K562 (cell line): ENCODE results near the gene RBM45. TPM values are rescaled to one million over a fixed set of nuclear protein-coding genes. Genes with fewer than 3 reads are reported as not detected.

Experiments used
- ADNP ChIP-seq: fragments of 200-800 bp; sonication (Bioruptor generic); IDR thresholded peaks from 2 replicates; pipeline ENCODE4 v1.6.1; 2016; ENCODE audit warnings: missing genetic modification characterization, missing compliant biosample characterization
- CEBPG ChIP-seq, 3 experiments: fragments of 200-800 bp in 1 of 3; sonication (Bioruptor generic) in 1 of 3; sonication (generic) in 1 of 3; formaldehyde crosslinking in 1 of 3; IDR thresholded peaks in 2 of 3; conservative IDR thresholded peaks in 1 of 3; 2 replicates each; pipeline versions ENCODE4 v1.6.1 to v1.8.0; 2016 to 2022; ENCODE audit warnings: missing compliant biosample characterization in 2 of 3, missing genetic modification characterization in 2 of 3, mild to moderate bottlenecking in 1 of 3, missing genetic modification reagents in 1 of 3
- E2F4 ChIP-seq: sonication (generic); formaldehyde crosslinking; IDR thresholded peaks from 2 replicates; pipeline ENCODE4 v1.8.0; 2022; ENCODE audit warnings: mild to moderate bottlenecking, low read depth, missing genetic modification reagents
- FOXM1 ChIP-seq, 2 experiments: fragments of 450-650 bp in 1 of 2; sonication (generic) in 1 of 2; formaldehyde crosslinking in 1 of 2; IDR thresholded peaks; 2 replicates each; pipeline versions ENCODE4 v1.6.1 to v1.9.0; 2017 to 2022; ENCODE audit warnings: low read depth in 2 of 2, mild to moderate bottlenecking in 2 of 2, missing genetic modification reagents in 1 of 2, moderate library complexity in 1 of 2
- GABPA ChIP-seq: fragments of 200-800 bp; sonication (Bioruptor generic); conservative IDR thresholded peaks from 2 replicates; pipeline ENCODE4 v1.6.1; 2016; ENCODE audit warnings: low read depth, missing genetic modification characterization, missing compliant biosample characterization
- HSF4 ChIP-seq: fragments of 250-450 bp; sonication (Bioruptor Pico); IDR thresholded peaks from 2 replicates; pipeline ENCODE4 v2.1.2; 2022; ENCODE audit warnings: mild to moderate bottlenecking, moderate library complexity, borderline replicate concordance
- JUN ChIP-seq, 2 experiments: sonication (generic) in 1 of 2; formaldehyde crosslinking in 1 of 2; IDR thresholded peaks; 2 replicates each; pipeline versions ENCODE4 v1.6.1 to v1.8.0; 2012 to 2022; ENCODE audit warnings: borderline replicate concordance in 2 of 2, mild to moderate bottlenecking in 2 of 2, improper control_type of control experiment in 1 of 2, low read depth in 1 of 2, low read length in 1 of 2, missing genetic modification reagents in 1 of 2
- MXI1 ChIP-seq: IDR thresholded peaks from 2 replicates; pipeline ENCODE4 v1.6.1; 2011; ENCODE audit warnings: low read depth, mild to moderate bottlenecking, improper control_type of control experiment, low read length
- NFE2L1 ChIP-seq: fragments of 450-650 bp; IDR thresholded peaks from 2 replicates; pipeline ENCODE4 v1.6.1; 2016; ENCODE audit warnings: missing genetic modification characterization, low read depth, mild to moderate bottlenecking, missing compliant biosample characterization, moderate library complexity, borderline replicate concordance
- NFXL1 ChIP-seq: fragments of 450-650 bp; formaldehyde crosslinking; IDR thresholded peaks from 2 replicates; pipeline ENCODE4 v1.4.0; 2021; ENCODE audit warnings: mild to moderate bottlenecking
- NONO ChIP-seq, 2 experiments: fragments of 200-400 bp in 1 of 2; fragments of 450-650 bp in 1 of 2; formaldehyde crosslinking in 1 of 2; IDR thresholded peaks; 2 replicates each; pipeline ENCODE4 v1.6.1; 2017; ENCODE audit warnings: low read depth in 2 of 2, mild to moderate bottlenecking in 2 of 2, moderate library complexity in 2 of 2, low read length in 1 of 2
- NRF1 ChIP-seq, 2 experiments: fragments of 450-650 bp; IDR thresholded peaks in 1 of 2; conservative IDR thresholded peaks in 1 of 2; 2 replicates each; pipeline ENCODE4 v1.6.1; 2014; ENCODE audit warnings: mild to moderate bottlenecking in 2 of 2
- RBM39 ChIP-seq: fragments of 200-400 bp; formaldehyde crosslinking; optimal IDR thresholded peaks from 2 replicates; pipeline ENCODE3; 2018; ENCODE audit warnings: low read depth, low read length
- SMARCC2 ChIP-seq: fragments of 450-650 bp; IDR thresholded peaks from 2 replicates; pipeline ENCODE4 v1.6.1; 2017; ENCODE audit warnings: antibody characterized with exemption, moderate library complexity, mild to moderate bottlenecking, low read depth
- SRSF1 ChIP-seq: fragments of 200-400 bp; formaldehyde crosslinking; IDR thresholded peaks from 2 replicates; pipeline ENCODE4 v1.6.1; 2017; ENCODE audit warnings: mild to moderate bottlenecking, low read depth, low read length, moderate library complexity
- ZBTB2 ChIP-seq: fragments of 450-650 bp; IDR thresholded peaks from 2 replicates; pipeline ENCODE4 v1.6.1; 2016; ENCODE audit warnings: antibody characterized with exemption
- ZNF253 ChIP-seq: fragments of 250-450 bp; sonication (Bioruptor Pico); conservative IDR thresholded peaks from 2 replicates; pipeline ENCODE4 v1.6.1; 2021; ENCODE audit warnings: mild to moderate bottlenecking
- ZNF511 ChIP-seq: sonication (generic); formaldehyde crosslinking; IDR thresholded peaks from 2 replicates; pipeline ENCODE4 v1.8.0; 2022; ENCODE audit warnings: mild to moderate bottlenecking, missing genetic modification reagents
- ZNF655 ChIP-seq: fragments of 250-450 bp; sonication (Bioruptor Pico); IDR thresholded peaks from 2 replicates; pipeline ENCODE4 v1.5.0; 2021
- ZNF707 ChIP-seq: fragments of 250-450 bp; sonication (Bioruptor Pico); conservative IDR thresholded peaks from 2 replicates; pipeline ENCODE4 v1.8.0; 2022; ENCODE audit warnings: inconsistent platforms, mild to moderate bottlenecking, moderate library complexity
- ZNF764 ChIP-seq: fragments of 250-450 bp; sonication (Bioruptor Pico); IDR thresholded peaks from 2 replicates; pipeline ENCODE4 v1.4.0; 2020; ENCODE audit warnings: low read depth, mild to moderate bottlenecking, moderate library complexity
- polyA plus RNA-seq, 8 experiments: library from polyadenylated mRNA; depleted of rRNA in 4 of 8; stranded (reverse) in 5 of 8; unstranded in 3 of 8; fragments of >200 nt; fragmentation: Nextera tagmentation in 2 of 8; fragmentation: Illumina TruSeq in 1 of 8; extraction: Ambion mirVana in 2 of 8; extraction: Trizol in 1 of 8; gene quantifications; 2 replicates each; pipeline versions ENCODE4 v1.2.1 to v1.2.3, GENCODE V29; 2011 to 2014; ENCODE audit warnings: inconsistent platforms in 1 of 8, missing spikeins in 1 of 8
- total RNA-seq, 7 experiments: library from RNA; depleted of rRNA in 6 of 7; stranded (reverse); fragments of >200 nt in 6 of 7; fragmentation: Illumina TruSeq in 2 of 7; extraction: Trizol in 2 of 7; gene quantifications; 2 replicates each; pipeline versions ENCODE4 v1.2.1 to v1.2.3, GENCODE V29; 2011 to 2021; ENCODE audit warnings: low replicate concordance in 1 of 7

The RBM45 gene
- total and polyA plus RNA-seq, 9 of the 15 experiments (the other 6 are each of a cell fraction or from before 2014, with no cell fraction given) = 6.7 to 22.0 (median 15.0) TPM

GRCh38 chr2:178112202-178113152 is at the start of gene RBM45 (continued):
- TF ChIP-seq NONO (IDR thresholded peaks at IDR 0.05; ENCODE audit: low read depth in 2 of 2, low read length in 1 of 2) (no peak), MXI1 (no peak), ZNF764 (no peak), ZNF655 (CRISPR knock-in tag) (no peak), JUN (IDR thresholded peaks at IDR 0.05; ENCODE audit: borderline replicate concordance, low read depth, low read length) (peak; percentile 32; the same call in 1 of the 2 replicates), JUN (CRISPR knock-in tag; IDR thresholded peaks at IDR 0.05; ENCODE audit: borderline replicate concordance) (no peak), ADNP (tag) (no peak), NRF1 (conservative IDR thresholded peaks at IDR 0.05 in 1 of 2, IDR thresholded peaks at IDR 0.05 in 1 of 2) (peak; percentile 80 to 84), NFXL1 (CRISPR knock-in tag) (no peak), GABPA (tag) (peak; percentile 95), CEBPG (CRISPR knock-in tag; IDR thresholded peaks at IDR 0.05) (peak; percentile 93), CEBPG (tag; conservative IDR thresholded peaks at IDR 0.05 in 1 of 2, IDR thresholded peaks at IDR 0.05 in 1 of 2) (peak; percentile 98), NFE2L1 (tag) (no peak), ZNF707 (no peak), SRSF1 (no peak), ZBTB2 (peak; percentile 53; the same call in 1 of the 2 replicates), SMARCC2 (no peak), HSF4 (CRISPR knock-in tag) (no peak), ZNF253 (CRISPR knock-in tag) (no peak), E2F4 (CRISPR knock-in tag) (peak; percentile 52; the same call in 1 of the 2 replicates), FOXM1 (IDR thresholded peaks at IDR 0.05; ENCODE audit: low read depth) (peak; percentile 36), FOXM1 (CRISPR knock-in tag; IDR thresholded peaks at IDR 0.05; ENCODE audit: low read depth) (peak; percentile 87), RBM39 (no peak), ZNF511 (CRISPR knock-in tag) (peak; percentile 50)
